GM18907 (cell line): Measurements from ENCODE around the gene GAS2L2.

ENCODE experiments used
- ATAC-seq: cut with Tn5 transposase; IDR thresholded peaks from one replicate; pipeline ENCODE4 v1.9.1; 2021; ENCODE audit warnings: mild to moderate bottlenecking, moderate library complexity; ENCODE audit not compliant: unreplicated experiment

GAS2L2 gene

GRCh38 chr17:35701491-35701890 lies 51.5 kb downstream of the GAS2L2 start:
- no peak for ATAC-seq

- ATAC-seq, result no peak
These were observed 52.9 kb downstream of the GAS2L2 start for GRCh38 chr17:35700150-35700549.

GRCh38 chr17:35698800-35699199 lies 54.2 kb downstream of the GAS2L2 start:
- no peak for ATAC-seq

GRCh38 chr17:35695613-35696012 lies 57.4 kb downstream of the GAS2L2 start:
- no peak for ATAC-seq

- ATAC-seq, result no peak
These were observed 58.1 kb downstream of the GAS2L2 start for GRCh38 chr17:35694906-35695305.
